CD4-positive, alpha-beta memory T cell (primary cell): ENCODE data around the gene ZNF594. TPM values are rescaled to one million over a fixed set of nuclear protein-coding genes. Genes with fewer than 3 reads are reported as not detected.
A peak's percentile ranks its signal among the peaks of the same experiment; 100 is the strongest.
"Not testable (repeated sequence)": the region's sequence is repeated elsewhere in the genome, so short reads cannot be mapped to it uniquely, and the experiment has no call there.

Source experiments
- CTCF ChIA-PET: fragments of 350-600 bp; sonication (Branson Sonifier 250); formaldehyde crosslinking; loops from one replicate; lab custom pipeline; 2021; ENCODE audit warnings: inconsistent platforms; ENCODE audit not compliant: partially characterized antibody; lab: Charles Lee
- POLR2A ChIA-PET: fragments of 350-600 bp; sonication (Branson Sonifier 250); formaldehyde crosslinking; loops from one replicate; lab custom pipeline; 2021; ENCODE audit not compliant: partially characterized antibody; lab: Charles Lee
- DNase-seq, 5 donors: peaks; one replicate each; pipeline versions ENCODE4 v3.0.0 to v3.0.0-alpha.2; 2020 to 2022; ENCODE audit warnings: mixed read lengths in 1 of 5
- H3K27ac ChIP-seq: one replicate; pipeline ENCODE4 v1.7.0; 2013; ENCODE audit warnings: low read depth, low read length
- H3K27me3 ChIP-seq: 2 replicates; pipeline ENCODE4 v1.7.0; 2013; ENCODE audit warnings: mild to moderate bottlenecking, low read length, moderate library complexity; ENCODE audit not compliant: insufficient read depth
- H3K36me3 ChIP-seq: 2 replicates; pipeline ENCODE4 v1.7.0; 2013; ENCODE audit warnings: mild to moderate bottlenecking, low read length, moderate library complexity; ENCODE audit not compliant: insufficient read depth
- H3K4me1 ChIP-seq: 2 replicates; pipeline ENCODE4 v1.7.0; 2013; ENCODE audit warnings: mild to moderate bottlenecking, low read length, moderate library complexity; ENCODE audit not compliant: insufficient read depth
- H3K4me3 ChIP-seq, 2 donors: one replicate each; pipeline ENCODE4 v1.7.0; 2013; ENCODE audit warnings: low read length in 2 of 2, mild to moderate bottlenecking in 1 of 2
- H3K9me3 ChIP-seq, 2 donors: one replicate each; pipeline ENCODE4 v1.7.0; 2013; ENCODE audit warnings: low read length in 2 of 2, control low read depth in 1 of 2; ENCODE audit not compliant: control insufficient read depth in 1 of 2
- H3K27ac Mint-ChIP-seq, 7 donors: one replicate each; pipeline ENCODE4 v1.8.0; 2020 to 2021; ENCODE audit warnings: mixed read lengths in 7 of 7, mild to moderate bottlenecking in 6 of 7, inconsistent platforms in 3 of 7, moderate library complexity in 3 of 7
- H3K27me3 Mint-ChIP-seq, 2 donors: one replicate each; pipeline ENCODE4 v1.8.0; 2020 to 2021; ENCODE audit warnings: mixed read lengths in 2 of 2
- H3K36me3 Mint-ChIP-seq, 2 donors: one replicate each; pipeline ENCODE4 v1.8.0; 2020 to 2021; ENCODE audit warnings: mixed read lengths in 2 of 2, inconsistent platforms in 1 of 2, mild to moderate bottlenecking in 1 of 2
- H3K4me1 Mint-ChIP-seq, 4 donors: one replicate each; pipeline ENCODE4 v1.8.0; 2020 to 2021; ENCODE audit warnings: mixed read lengths in 4 of 4, mild to moderate bottlenecking in 1 of 4
- H3K4me3 Mint-ChIP-seq, 8 donors: one replicate each; pipeline ENCODE4 v1.8.0; 2020 to 2021; ENCODE audit warnings: mixed read lengths in 8 of 8, mild to moderate bottlenecking in 7 of 8, moderate library complexity in 6 of 8, inconsistent platforms in 3 of 8
- H3K9me3 Mint-ChIP-seq, 8 donors: one replicate each; pipeline ENCODE4 v1.8.0; 2020 to 2021; ENCODE audit warnings: mixed read lengths in 8 of 8, mild to moderate bottlenecking in 5 of 8, inconsistent platforms in 3 of 8, moderate library complexity in 1 of 8
- intact Hi-C: fragments of 100-400 bp; cut with micrococcal nuclease; formaldehyde crosslinking; loops from one replicate; pipeline ENCODE4 v1.15.1; 2023
- polyA plus RNA-seq, 2 donors: library from polyadenylated mRNA; unstranded; fragments of 300-500 nt; fragmentation: Illumina TruSeq; gene quantifications; one replicate each; pipeline ENCODE4 v1.2.3, GENCODE V29; 2021
- total RNA-seq, 2 experiments: library from RNA; stranded (reverse); gene quantifications; one replicate each; pipeline ENCODE4 v1.2.3, GENCODE V29; 2021

The ZNF594 gene
- total and polyA plus RNA-seq, 4 experiments from 2014 or later, result 0.57 to 30.7 (median 15.7) TPM

DNA sequence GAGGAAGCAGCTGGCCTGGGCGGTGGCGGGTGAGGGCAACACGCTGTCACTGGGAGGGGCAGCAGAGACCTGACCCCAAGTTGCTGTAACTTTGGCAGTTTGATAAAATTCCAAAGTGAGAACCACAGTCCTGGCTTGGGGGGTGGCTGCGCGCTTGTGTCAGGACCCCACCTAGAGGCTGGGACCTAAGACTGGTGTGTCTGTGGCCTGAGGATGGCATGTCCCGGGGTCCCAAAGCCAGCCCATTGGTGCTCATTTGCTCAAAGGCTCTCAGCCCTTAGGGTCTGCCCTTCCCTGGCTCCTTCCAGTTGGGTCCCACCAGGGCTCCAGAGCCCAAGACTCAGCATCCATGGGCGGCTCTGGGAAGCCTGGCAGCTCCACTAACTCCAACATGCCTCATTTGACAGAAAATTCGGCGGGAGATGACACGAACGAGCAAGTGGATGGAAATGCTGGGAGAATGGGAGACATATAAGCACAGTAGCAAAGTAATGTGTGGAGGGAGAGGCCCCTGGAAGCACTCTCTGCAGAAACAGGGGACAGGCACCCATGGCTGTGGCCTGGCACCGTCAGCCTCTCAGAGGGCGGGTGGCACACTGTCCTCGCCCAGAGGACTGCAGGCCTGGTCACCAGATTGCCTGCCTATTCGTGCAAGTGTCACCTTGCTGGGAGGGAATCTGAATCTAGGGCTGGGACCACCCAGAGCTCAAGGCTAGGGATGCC lies 59.0 kb downstream of the ZNF594 start:
- H3K27me3 ChIP-seq, H3K9me3 Mint-ChIP-seq, H3K27ac Mint-ChIP-seq, H3K36me3 Mint-ChIP-seq, intact Hi-C loops, POLR2A ChIA-PET, H3K4me1 Mint-ChIP-seq, H3K4me1 ChIP-seq, H3K27me3 Mint-ChIP-seq, H3K27ac ChIP-seq, H3K9me3 ChIP-seq, H3K4me3 Mint-ChIP-seq, DNase-seq, CTCF ChIA-PET, H3K4me3 ChIP-seq, H3K36me3 ChIP-seq: not testable (repeated sequence)

GRCh38 chr17:5131799-5132502 lies 59.7 kb downstream of the ZNF594 start:
- H3K4me1 Mint-ChIP-seq, H3K9me3 Mint-ChIP-seq, POLR2A ChIA-PET, CTCF ChIA-PET, H3K4me1 ChIP-seq, DNase-seq, H3K4me3 ChIP-seq, H3K9me3 ChIP-seq, H3K27me3 ChIP-seq, H3K27ac ChIP-seq, H3K27ac Mint-ChIP-seq, H3K4me3 Mint-ChIP-seq, H3K36me3 ChIP-seq, H3K36me3 Mint-ChIP-seq, intact Hi-C loops: not testable (repeated sequence)
- peaks cover 5 to 12% of the 10 kb centered on the region in 2 donors for H3K27me3 Mint-ChIP-seq

GRCh38 chr17:5131146-5131715 lies 60.4 kb downstream of the ZNF594 start:
- POLR2A ChIA-PET, result interaction anchor here (0.5 kb wide), 1 partner anchor 68 kb away, joined by 3 read pairs; no protein-coding TSS in a partner anchor
- H3K4me3 Mint-ChIP-seq, result no peak overlapping the region

DNA sequence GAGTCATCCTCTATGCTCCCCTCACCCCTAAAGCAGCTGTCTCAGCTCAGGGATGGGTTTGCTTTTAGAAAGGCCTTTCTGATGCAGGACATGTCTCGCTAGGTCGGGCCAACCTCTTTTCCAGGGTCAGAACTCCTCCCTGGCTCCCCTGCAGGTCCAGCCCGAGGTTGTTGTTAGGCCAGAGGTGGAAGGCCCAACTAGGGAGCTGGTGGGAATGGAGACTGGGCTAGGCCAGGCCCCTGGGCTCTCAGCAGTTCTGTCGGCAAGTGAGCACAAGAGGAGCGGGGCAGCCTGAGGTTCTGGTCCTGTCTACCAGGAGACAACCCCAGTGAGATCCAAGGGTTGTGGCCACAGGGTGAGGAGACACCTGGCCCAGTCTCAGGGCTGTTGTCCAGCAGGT lies 61.0 kb downstream of the ZNF594 start:
- H3K9me3 ChIP-seq, intact Hi-C loops, H3K9me3 Mint-ChIP-seq, H3K27ac ChIP-seq, H3K4me3 Mint-ChIP-seq, DNase-seq, H3K4me3 ChIP-seq, H3K4me1 ChIP-seq, H3K27me3 ChIP-seq, H3K27ac Mint-ChIP-seq, H3K36me3 ChIP-seq, H3K36me3 Mint-ChIP-seq, H3K4me1 Mint-ChIP-seq, CTCF ChIA-PET: not testable (repeated sequence)
- H3K27me3 Mint-ChIP-seq, result peaks cover 5 to 17% of the 10 kb centered on the region in 2 donors
- POLR2A ChIA-PET, result interaction anchor here (0.5 kb wide), 1 partner anchor 69 kb away, joined by 3 read pairs; no protein-coding TSS in a partner anchor

More at GRCh38 chr17:5131146-5131715, 60.4 kb downstream of the ZNF594 start:
- Mint-ChIP-seq H3K27ac (peak overlapping the region in 1 of 7 donors; percentile 57), H3K9me3 (no peaks in the 10 kb centered on the region), H3K4me1 (peaks cover 0 to 4% (median 0%) of the 10 kb centered on the region in 4 donors), H3K36me3 (no peaks in the 10 kb centered on the region), H3K27me3 (peaks cover 5 to 15% of the 10 kb centered on the region in 2 donors)
- CTCF ChIA-PET, result no interaction called here
- no peaks in the 10 kb centered on the region for H3K36me3 ChIP-seq
- H3K9me3 ChIP-seq, result no peaks in the 10 kb centered on the region
- H3K27ac ChIP-seq, result no peak overlapping the region
- intact Hi-C loops, result no loop called here
- no peaks in the 10 kb centered on the region for H3K27me3 ChIP-seq
- H3K4me3 ChIP-seq, result no peak overlapping the region
- H3K4me1 ChIP-seq, result no peaks in the 10 kb centered on the region
- no peak for DNase-seq

DNA sequence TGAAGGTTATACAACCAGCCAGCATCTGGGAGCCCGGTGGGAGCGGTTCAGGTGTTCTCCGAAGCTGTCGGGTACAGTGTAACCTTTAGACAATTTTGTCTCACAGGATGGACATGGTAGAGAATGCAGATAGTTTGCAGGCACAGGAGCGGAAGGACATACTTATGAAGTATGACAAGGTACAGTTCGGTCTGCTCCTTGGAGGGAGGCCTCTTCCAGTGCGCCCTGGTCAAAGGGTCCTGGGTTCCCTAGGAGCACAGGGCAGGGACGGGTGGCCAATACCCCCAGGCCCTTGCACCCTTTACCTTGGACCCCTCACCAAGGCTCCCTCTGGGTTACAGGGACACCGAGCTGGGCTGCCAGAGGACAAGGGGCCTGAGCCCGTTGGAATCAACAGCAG lies 61.4 kb downstream of the ZNF594 start:
- H3K27me3 Mint-ChIP-seq, result peaks cover 5 to 17% of the 10 kb centered on the region in 2 donors
- H3K36me3 Mint-ChIP-seq, H3K9me3 Mint-ChIP-seq, DNase-seq, H3K36me3 ChIP-seq, H3K27me3 ChIP-seq, H3K4me1 Mint-ChIP-seq, H3K27ac Mint-ChIP-seq, intact Hi-C loops, H3K9me3 ChIP-seq, H3K27ac ChIP-seq, H3K4me3 Mint-ChIP-seq, H3K4me3 ChIP-seq, POLR2A ChIA-PET, CTCF ChIA-PET, H3K4me1 ChIP-seq: not testable (repeated sequence)

GRCh38 chr17:5129770-5130169 lies 61.9 kb downstream of the ZNF594 start:
- intact Hi-C loops, result not testable (repeated sequence)

More at GRCh38 chr17:5129770-5130169, 61.9 kb downstream of the ZNF594 start:
- peaks cover 8 to 20% of the 10 kb centered on the region in 2 donors for H3K27me3 Mint-ChIP-seq
- H3K36me3 Mint-ChIP-seq, H3K9me3 ChIP-seq, H3K4me1 ChIP-seq, H3K9me3 Mint-ChIP-seq, H3K27ac ChIP-seq, H3K4me3 Mint-ChIP-seq, H3K27ac Mint-ChIP-seq, DNase-seq, H3K36me3 ChIP-seq, H3K27me3 ChIP-seq, POLR2A ChIA-PET, CTCF ChIA-PET, H3K4me3 ChIP-seq, H3K4me1 Mint-ChIP-seq: not testable (repeated sequence)
